WTC11 (cell line): ENCODE measurements around the gene MAP7D2. TPM values are rescaled to one million over a fixed set of nuclear protein-coding genes. Genes with fewer than 3 reads are reported as not detected.
"Not testable (repeated sequence)": the region's sequence is repeated elsewhere in the genome, so short reads cannot be mapped to it uniquely, and the experiment has no call there.

Experiments used
- ATAC-seq: fragments of 200-7000 bp; cut with Tn5 transposase; 2 replicates; pipeline ENCODE4 v1.10.0; 2021; ENCODE audit warnings: mild to moderate bottlenecking, moderate library complexity
- CTCF ChIA-PET: fragments of 300-600 bp; sonication (Branson Sonifier 250); formaldehyde crosslinking; loops from one replicate; lab custom pipeline; 2021; ENCODE audit warnings: antibody characterized with exemption; lab: Charles Lee
- POLR2A ChIA-PET: fragments of 350-600 bp; sonication (Branson Sonifier 250); formaldehyde crosslinking; loops from one replicate; lab custom pipeline; 2021; ENCODE audit warnings: antibody characterized with exemption; lab: Charles Lee
- DNase-seq: peaks from one replicate; pipeline ENCODE4 v3.0.0; 2021; ENCODE audit warnings: low spot score
- H3K27ac Mint-ChIP-seq: 2 replicates; pipeline ENCODE4 v1.8.0; 2021; ENCODE audit warnings: mixed read lengths
- H3K27me3 Mint-ChIP-seq: 2 replicates; pipeline ENCODE4 v1.8.0; 2021; ENCODE audit warnings: low read depth, mild to moderate bottlenecking, moderate library complexity, mixed read lengths
- H3K36me3 Mint-ChIP-seq: 2 replicates; pipeline ENCODE4 v1.8.0; 2021; ENCODE audit warnings: mixed read lengths
- H3K4me1 Mint-ChIP-seq: 2 replicates; pipeline ENCODE4 v1.8.0; 2022; ENCODE audit warnings: mixed read lengths
- H3K4me3 Mint-ChIP-seq: 2 replicates; pipeline ENCODE4 v1.8.0; 2021; ENCODE audit warnings: mild to moderate bottlenecking, moderate library complexity, mixed read lengths
- H3K9me3 Mint-ChIP-seq: 2 replicates; pipeline ENCODE4 v1.8.0; 2021; ENCODE audit warnings: mixed read lengths
- CREM ChIP-seq: sonication (generic); formaldehyde crosslinking; IDR thresholded peaks from 2 replicates; pipeline ENCODE4 v1.8.1; 2022; ENCODE audit warnings: mild to moderate bottlenecking, missing genetic modification reagents, moderate library complexity
- ELF4 ChIP-seq: sonication (generic); formaldehyde crosslinking; IDR thresholded peaks from 2 replicates; pipeline ENCODE4 v1.8.1; 2022; ENCODE audit warnings: low read depth, mild to moderate bottlenecking, moderate library complexity, missing genetic modification reagents
- ESRRA ChIP-seq: sonication (generic); formaldehyde crosslinking; IDR thresholded peaks from 2 replicates; pipeline ENCODE4 v1.8.1; 2022; ENCODE audit warnings: mild to moderate bottlenecking, missing genetic modification reagents, borderline replicate concordance
- FOXP1 ChIP-seq: sonication (generic); formaldehyde crosslinking; IDR thresholded peaks from 2 replicates; pipeline ENCODE4 v1.8.0; 2022; ENCODE audit warnings: missing genetic modification reagents, mild to moderate bottlenecking, moderate library complexity, borderline replicate concordance
- JUN ChIP-seq: sonication (generic); formaldehyde crosslinking; IDR thresholded peaks from 2 replicates; pipeline ENCODE4 v1.8.0; 2023; ENCODE audit warnings: mild to moderate bottlenecking, missing genetic modification reagents
- KAT7 ChIP-seq: sonication (generic); formaldehyde crosslinking; IDR thresholded peaks from 2 replicates; pipeline ENCODE4 v1.8.1; 2023; ENCODE audit warnings: missing genetic modification reagents, mild to moderate bottlenecking, borderline replicate concordance
- MYBL2 ChIP-seq: sonication (generic); formaldehyde crosslinking; IDR thresholded peaks from 2 replicates; pipeline ENCODE4 v1.8.1; 2023; ENCODE audit warnings: mild to moderate bottlenecking, moderate library complexity, missing genetic modification reagents
- SMAD3 ChIP-seq: sonication (generic); formaldehyde crosslinking; IDR thresholded peaks from 2 replicates; pipeline ENCODE4 v1.8.0; 2022; ENCODE audit warnings: missing genetic modification reagents, mild to moderate bottlenecking, borderline replicate concordance
- TEAD4 ChIP-seq: sonication (generic); formaldehyde crosslinking; IDR thresholded peaks from 2 replicates; pipeline ENCODE4 v1.8.0; 2022; ENCODE audit warnings: mild to moderate bottlenecking, missing genetic modification reagents
- ZNF121 ChIP-seq: sonication (generic); formaldehyde crosslinking; IDR thresholded peaks from 2 replicates; pipeline ENCODE4 v1.8.0; 2023; ENCODE audit warnings: missing genetic modification reagents
- ZNF138 ChIP-seq: sonication (generic); formaldehyde crosslinking; conservative IDR thresholded peaks from 2 replicates; pipeline ENCODE4 v1.8.1; 2022; ENCODE audit warnings: mild to moderate bottlenecking, moderate library complexity, missing genetic modification reagents
- ZNF263 ChIP-seq: sonication (generic); formaldehyde crosslinking; IDR thresholded peaks from 2 replicates; pipeline ENCODE4 v1.8.1; 2022; ENCODE audit warnings: low read depth, mild to moderate bottlenecking, moderate library complexity, missing genetic modification reagents
- ZNF396 ChIP-seq: fragments of 250-450 bp; sonication (Bioruptor Pico); IDR thresholded peaks from 2 replicates; pipeline ENCODE4 v1.8.0; 2021; ENCODE audit warnings: mild to moderate bottlenecking, moderate library complexity, borderline replicate concordance
- ZNF423 ChIP-seq: fragments of 250-450 bp; sonication (Bioruptor Pico); IDR thresholded peaks from 2 replicates; pipeline ENCODE4 v2.1.2; 2022; ENCODE audit warnings: mild to moderate bottlenecking, moderate library complexity
- total RNA-seq: library from RNA; stranded (reverse); gene quantifications from 3 replicates; pipeline ENCODE4 v1.2.3, GENCODE V29; 2021
- TF ChIP-seq, protein P1 (sequence below): sonication (generic); formaldehyde crosslinking; IDR thresholded peaks from 2 replicates; pipeline ENCODE4 v1.8.1; 2023; ENCODE audit warnings: mild to moderate bottlenecking, moderate library complexity, missing genetic modification reagents
- TF ChIP-seq, protein P2 (sequence below): sonication (generic); formaldehyde crosslinking; IDR thresholded peaks from 2 replicates; pipeline ENCODE4 v1.8.1; 2023; ENCODE audit warnings: mild to moderate bottlenecking, missing genetic modification reagents, moderate library complexity
- TF ChIP-seq, protein P3 (sequence below): sonication (generic); formaldehyde crosslinking; IDR thresholded peaks from 2 replicates; pipeline ENCODE4 v1.8.0; 2022; ENCODE audit warnings: mild to moderate bottlenecking, missing genetic modification reagents
- TF ChIP-seq, protein P4 (sequence below): fragments of 250-450 bp; sonication (Bioruptor Pico); IDR thresholded peaks from 2 replicates; pipeline ENCODE4 v1.9.0; 2021; ENCODE audit warnings: mild to moderate bottlenecking
- TF ChIP-seq, protein P5 (sequence below): sonication (generic); formaldehyde crosslinking; IDR thresholded peaks from 2 replicates; pipeline ENCODE4 v1.8.0; 2022; ENCODE audit warnings: mild to moderate bottlenecking, missing genetic modification reagents
- TF ChIP-seq, protein P6 (sequence below): fragments of 250-450 bp; sonication (Bioruptor Pico); IDR thresholded peaks from 2 replicates; pipeline ENCODE4 v1.9.0; 2021; ENCODE audit warnings: mild to moderate bottlenecking

The MAP7D2 gene
- total RNA-seq, 1 experiment from 2014 or later, result 0.57 TPM

DNA sequence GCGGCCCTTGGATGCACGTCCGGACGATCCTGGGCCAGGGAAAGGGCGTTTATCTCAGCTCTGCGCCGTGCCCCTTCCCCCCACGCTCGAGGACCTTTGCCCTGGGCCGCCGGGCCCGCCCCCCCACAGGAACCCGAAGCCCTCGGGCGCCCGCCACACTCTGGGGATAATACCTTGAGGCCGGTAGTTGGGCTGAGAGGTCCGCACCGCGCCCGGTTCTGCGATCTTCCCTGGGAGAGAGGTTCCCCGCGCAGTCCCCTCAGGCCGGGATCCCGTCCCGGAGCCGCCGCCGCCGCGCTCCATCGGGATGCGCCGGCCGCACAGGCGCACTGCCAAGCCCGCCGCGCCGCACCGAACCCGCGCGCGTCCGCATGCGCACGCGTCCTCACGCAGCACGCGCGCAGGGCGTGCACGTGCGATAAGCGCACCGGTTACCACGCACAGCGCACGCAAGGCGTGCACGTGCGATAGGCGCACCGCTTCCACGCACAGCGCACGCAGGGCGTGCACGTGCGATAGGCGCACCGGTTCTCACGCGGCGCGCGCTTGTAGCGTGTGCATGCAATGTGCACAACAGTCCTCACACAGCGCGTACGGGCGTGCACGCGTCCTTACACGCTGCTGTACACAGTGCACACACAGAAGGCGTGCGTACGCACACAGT lies at the start of gene MAP7D2 (continued):
- TF ChIP-seq, protein P1, sequence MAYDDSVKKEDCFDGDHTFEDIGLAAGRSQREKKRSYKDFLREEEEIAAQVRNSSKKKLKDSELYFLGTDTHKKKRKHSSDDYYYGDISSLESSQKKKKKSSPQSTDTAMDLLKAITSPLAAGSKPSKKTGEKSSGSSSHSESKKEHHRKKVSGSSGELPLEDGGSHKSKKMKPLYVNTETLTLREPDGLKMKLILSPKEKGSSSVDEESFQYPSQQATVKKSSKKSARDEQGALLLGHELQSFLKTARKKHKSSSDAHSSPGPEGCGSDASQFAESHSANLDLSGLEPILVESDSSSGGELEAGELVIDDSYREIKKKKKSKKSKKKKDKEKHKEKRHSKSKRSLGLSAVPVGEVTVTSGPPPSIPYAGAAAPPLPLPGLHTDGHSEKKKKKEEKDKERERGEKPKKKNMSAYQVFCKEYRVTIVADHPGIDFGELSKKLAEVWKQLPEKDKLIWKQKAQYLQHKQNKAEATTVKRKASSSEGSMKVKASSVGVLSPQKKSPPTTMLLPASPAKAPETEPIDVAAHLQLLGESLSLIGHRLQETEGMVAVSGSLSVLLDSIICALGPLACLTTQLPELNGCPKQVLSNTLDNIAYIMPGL (CRISPR knock-in tag), result peak; percentile 42
- TF ChIP-seq CREM (CRISPR knock-in tag), result peak; percentile 62; the same call in 1 of the 2 replicates
- TF ChIP-seq, protein P2, sequence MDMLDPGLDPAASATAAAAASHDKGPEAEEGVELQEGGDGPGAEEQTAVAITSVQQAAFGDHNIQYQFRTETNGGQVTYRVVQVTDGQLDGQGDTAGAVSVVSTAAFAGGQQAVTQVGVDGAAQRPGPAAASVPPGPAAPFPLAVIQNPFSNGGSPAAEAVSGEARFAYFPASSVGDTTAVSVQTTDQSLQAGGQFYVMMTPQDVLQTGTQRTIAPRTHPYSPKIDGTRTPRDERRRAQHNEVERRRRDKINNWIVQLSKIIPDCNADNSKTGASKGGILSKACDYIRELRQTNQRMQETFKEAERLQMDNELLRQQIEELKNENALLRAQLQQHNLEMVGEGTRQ (CRISPR knock-in tag), result no peak
- TF ChIP-seq, protein P3, sequence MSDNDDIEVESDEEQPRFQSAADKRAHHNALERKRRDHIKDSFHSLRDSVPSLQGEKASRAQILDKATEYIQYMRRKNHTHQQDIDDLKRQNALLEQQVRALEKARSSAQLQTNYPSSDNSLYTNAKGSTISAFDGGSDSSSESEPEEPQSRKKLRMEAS (CRISPR knock-in tag), result peak; percentile 87; the same call in 1 of the 2 replicates
- TF ChIP-seq KAT7, result 0 out of 2 replicates have a peak, but pooled peaks have one; percentile 47
- peak; percentile 28; the same call in 1 of the 2 replicates for TF ChIP-seq ZNF121 (CRISPR knock-in tag)
- TF ChIP-seq ESRRA (CRISPR knock-in tag), result peak; percentile 77; the same call in 1 of the 2 replicates
- no peak for TF ChIP-seq ELF4 (CRISPR knock-in tag)

DNA sequence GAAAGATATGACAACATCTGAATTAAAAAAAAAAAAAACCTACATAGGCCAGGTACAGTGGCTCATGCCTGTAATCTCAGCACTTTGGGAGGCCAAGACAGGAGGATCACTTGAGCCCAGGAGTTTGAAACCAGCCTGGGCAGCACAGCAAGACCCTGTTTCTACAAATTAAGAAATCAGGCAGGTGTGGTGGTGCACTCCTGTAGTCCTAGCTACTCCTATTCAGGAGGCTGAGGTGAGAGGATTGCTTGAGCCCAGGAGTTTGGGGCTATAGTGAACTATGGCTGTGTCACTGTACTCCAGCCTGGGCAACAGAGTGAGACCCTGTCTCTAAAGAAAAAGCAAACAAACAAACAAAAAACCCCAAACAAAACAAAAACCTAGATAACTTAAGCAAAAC lies 45.8 kb upstream of the MAP7D2 start:
- ATAC-seq, H3K9me3 Mint-ChIP-seq, CTCF ChIA-PET: not testable (repeated sequence)

DNA sequence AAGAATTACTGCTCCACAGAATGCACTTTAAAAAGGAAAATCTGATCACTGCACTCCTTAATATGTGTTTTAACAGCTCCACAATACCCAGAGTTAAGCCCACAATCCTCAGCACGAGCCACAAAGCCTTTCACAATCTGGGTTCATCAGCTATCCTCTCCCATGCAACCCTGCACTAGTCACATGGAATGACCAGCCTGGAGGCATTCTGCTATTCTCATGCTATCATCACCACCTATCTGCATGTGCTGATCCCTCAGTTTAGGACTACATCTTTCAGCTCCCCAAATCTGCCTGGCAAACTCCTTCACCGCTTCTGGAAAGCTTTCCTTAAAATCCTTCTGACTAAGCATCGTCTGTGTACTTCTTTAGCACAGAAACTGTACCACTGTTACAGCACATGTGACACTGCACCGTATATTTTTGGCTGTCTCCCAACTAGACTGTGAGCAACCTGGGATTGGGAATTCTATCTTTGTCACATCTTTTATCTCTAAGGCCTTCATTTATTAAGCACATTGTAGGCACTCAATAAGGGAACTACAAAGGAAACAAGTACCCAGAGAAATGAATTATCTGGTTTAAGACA lies 43.2 kb upstream of the MAP7D2 start:
- ChIA-PET CTCF (no interaction called here), POLR2A (no interaction called here)
- Mint-ChIP-seq H3K27me3 (no peaks in the 10 kb centered on the region), H3K9me3 (no peaks in the 10 kb centered on the region), H3K4me1 (no peaks in the 10 kb centered on the region), H3K36me3 (peaks cover 25% of the 10 kb centered on the region), H3K27ac (no peak overlapping the region), H3K4me3 (no peak overlapping the region)
- DNase-seq (no peak), ATAC-seq (no peak)
- TF ChIP-seq MYBL2, result no peak
- TF ChIP-seq, protein P4, sequence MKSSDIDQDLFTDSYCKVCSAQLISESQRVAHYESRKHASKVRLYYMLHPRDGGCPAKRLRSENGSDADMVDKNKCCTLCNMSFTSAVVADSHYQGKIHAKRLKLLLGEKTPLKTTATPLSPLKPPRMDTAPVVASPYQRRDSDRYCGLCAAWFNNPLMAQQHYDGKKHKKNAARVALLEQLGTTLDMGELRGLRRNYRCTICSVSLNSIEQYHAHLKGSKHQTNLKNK (CRISPR knock-in tag), result no peak
- TF ChIP-seq, protein P3 (CRISPR knock-in tag), result no peak
- no peak for TF ChIP-seq ZNF121 (CRISPR knock-in tag)
- TF ChIP-seq, protein P5, sequence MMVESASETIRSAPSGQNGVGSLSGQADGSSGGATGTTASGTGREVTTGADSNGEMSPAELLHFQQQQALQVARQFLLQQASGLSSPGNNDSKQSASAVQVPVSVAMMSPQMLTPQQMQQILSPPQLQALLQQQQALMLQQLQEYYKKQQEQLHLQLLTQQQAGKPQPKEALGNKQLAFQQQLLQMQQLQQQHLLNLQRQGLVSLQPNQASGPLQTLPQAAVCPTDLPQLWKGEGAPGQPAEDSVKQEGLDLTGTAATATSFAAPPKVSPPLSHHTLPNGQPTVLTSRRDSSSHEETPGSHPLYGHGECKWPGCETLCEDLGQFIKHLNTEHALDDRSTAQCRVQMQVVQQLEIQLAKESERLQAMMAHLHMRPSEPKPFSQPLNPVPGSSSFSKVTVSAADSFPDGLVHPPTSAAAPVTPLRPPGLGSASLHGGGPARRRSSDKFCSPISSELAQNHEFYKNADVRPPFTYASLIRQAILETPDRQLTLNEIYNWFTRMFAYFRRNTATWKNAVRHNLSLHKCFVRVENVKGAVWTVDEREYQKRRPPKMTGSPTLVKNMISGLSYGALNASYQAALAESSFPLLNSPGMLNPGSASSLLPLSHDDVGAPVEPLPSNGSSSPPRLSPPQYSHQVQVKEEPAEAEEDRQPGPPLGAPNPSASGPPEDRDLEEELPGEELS (CRISPR knock-in tag), result no peak
- no peak for TF ChIP-seq ZNF423 (CRISPR knock-in tag)
- no peak for TF ChIP-seq TEAD4
- no peak for TF ChIP-seq FOXP1 (CRISPR knock-in tag)
- TF ChIP-seq ZNF263 (CRISPR knock-in tag), result no peak
- TF ChIP-seq SMAD3 (CRISPR knock-in tag), result no peak
- no peak for TF ChIP-seq ZNF396 (CRISPR knock-in tag)
- no peak for TF ChIP-seq JUN (CRISPR knock-in tag)
- TF ChIP-seq ZNF138 (CRISPR knock-in tag), result no peak
- TF ChIP-seq, protein P6, sequence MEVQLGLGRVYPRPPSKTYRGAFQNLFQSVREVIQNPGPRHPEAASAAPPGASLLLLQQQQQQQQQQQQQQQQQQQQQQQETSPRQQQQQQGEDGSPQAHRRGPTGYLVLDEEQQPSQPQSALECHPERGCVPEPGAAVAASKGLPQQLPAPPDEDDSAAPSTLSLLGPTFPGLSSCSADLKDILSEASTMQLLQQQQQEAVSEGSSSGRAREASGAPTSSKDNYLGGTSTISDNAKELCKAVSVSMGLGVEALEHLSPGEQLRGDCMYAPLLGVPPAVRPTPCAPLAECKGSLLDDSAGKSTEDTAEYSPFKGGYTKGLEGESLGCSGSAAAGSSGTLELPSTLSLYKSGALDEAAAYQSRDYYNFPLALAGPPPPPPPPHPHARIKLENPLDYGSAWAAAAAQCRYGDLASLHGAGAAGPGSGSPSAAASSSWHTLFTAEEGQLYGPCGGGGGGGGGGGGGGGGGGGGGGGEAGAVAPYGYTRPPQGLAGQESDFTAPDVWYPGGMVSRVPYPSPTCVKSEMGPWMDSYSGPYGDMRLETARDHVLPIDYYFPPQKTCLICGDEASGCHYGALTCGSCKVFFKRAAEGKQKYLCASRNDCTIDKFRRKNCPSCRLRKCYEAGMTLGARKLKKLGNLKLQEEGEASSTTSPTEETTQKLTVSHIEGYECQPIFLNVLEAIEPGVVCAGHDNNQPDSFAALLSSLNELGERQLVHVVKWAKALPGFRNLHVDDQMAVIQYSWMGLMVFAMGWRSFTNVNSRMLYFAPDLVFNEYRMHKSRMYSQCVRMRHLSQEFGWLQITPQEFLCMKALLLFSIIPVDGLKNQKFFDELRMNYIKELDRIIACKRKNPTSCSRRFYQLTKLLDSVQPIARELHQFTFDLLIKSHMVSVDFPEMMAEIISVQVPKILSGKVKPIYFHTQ (CRISPR knock-in tag), result no peak

More for the DNA sequence above, 45.8 kb upstream of the MAP7D2 start:
- H3K4me1 Mint-ChIP-seq, DNase-seq, H3K27ac Mint-ChIP-seq, H3K27me3 Mint-ChIP-seq, H3K4me3 Mint-ChIP-seq, POLR2A ChIA-PET: not testable (repeated sequence)
- H3K36me3 Mint-ChIP-seq, result peaks cover 14% of the 10 kb centered on the region
